CD4-positive, alpha-beta memory T cell (primary cell): ENCODE data around the gene MPRIP. TPM values are rescaled to one million over a fixed set of nuclear protein-coding genes. Genes with fewer than 3 reads are reported as not detected.
A peak's percentile ranks its signal among the peaks of the same experiment; 100 is the strongest.
"Not testable (repeated sequence)": the region's sequence is repeated elsewhere in the genome, so short reads cannot be mapped to it uniquely, and the experiment has no call there.

Experiments used
- CTCF ChIA-PET: fragments of 350-600 bp; sonication (Branson Sonifier 250); formaldehyde crosslinking; loops from one replicate; lab custom pipeline; 2021; ENCODE audit warnings: inconsistent platforms; ENCODE audit not compliant: partially characterized antibody; lab: Charles Lee
- POLR2A ChIA-PET: fragments of 350-600 bp; sonication (Branson Sonifier 250); formaldehyde crosslinking; loops from one replicate; lab custom pipeline; 2021; ENCODE audit not compliant: partially characterized antibody; lab: Charles Lee
- DNase-seq, 5 donors: peaks; one replicate each; pipeline versions ENCODE4 v3.0.0 to v3.0.0-alpha.2; 2020 to 2022; ENCODE audit warnings: mixed read lengths in 1 of 5
- H3K27ac ChIP-seq: one replicate; pipeline ENCODE4 v1.7.0; 2013; ENCODE audit warnings: low read depth, low read length
- H3K27me3 ChIP-seq: 2 replicates; pipeline ENCODE4 v1.7.0; 2013; ENCODE audit warnings: mild to moderate bottlenecking, low read length, moderate library complexity; ENCODE audit not compliant: insufficient read depth
- H3K36me3 ChIP-seq: 2 replicates; pipeline ENCODE4 v1.7.0; 2013; ENCODE audit warnings: mild to moderate bottlenecking, low read length, moderate library complexity; ENCODE audit not compliant: insufficient read depth
- H3K4me1 ChIP-seq: 2 replicates; pipeline ENCODE4 v1.7.0; 2013; ENCODE audit warnings: mild to moderate bottlenecking, low read length, moderate library complexity; ENCODE audit not compliant: insufficient read depth
- H3K4me3 ChIP-seq, 2 donors: one replicate each; pipeline ENCODE4 v1.7.0; 2013; ENCODE audit warnings: low read length in 2 of 2, mild to moderate bottlenecking in 1 of 2
- H3K9me3 ChIP-seq, 2 donors: one replicate each; pipeline ENCODE4 v1.7.0; 2013; ENCODE audit warnings: low read length in 2 of 2, control low read depth in 1 of 2; ENCODE audit not compliant: control insufficient read depth in 1 of 2
- H3K27ac Mint-ChIP-seq, 7 donors: one replicate each; pipeline ENCODE4 v1.8.0; 2020 to 2021; ENCODE audit warnings: mixed read lengths in 7 of 7, mild to moderate bottlenecking in 6 of 7, inconsistent platforms in 3 of 7, moderate library complexity in 3 of 7
- H3K27me3 Mint-ChIP-seq, 2 donors: one replicate each; pipeline ENCODE4 v1.8.0; 2020 to 2021; ENCODE audit warnings: mixed read lengths in 2 of 2
- H3K36me3 Mint-ChIP-seq, 2 donors: one replicate each; pipeline ENCODE4 v1.8.0; 2020 to 2021; ENCODE audit warnings: mixed read lengths in 2 of 2, inconsistent platforms in 1 of 2, mild to moderate bottlenecking in 1 of 2
- H3K4me1 Mint-ChIP-seq, 4 donors: one replicate each; pipeline ENCODE4 v1.8.0; 2020 to 2021; ENCODE audit warnings: mixed read lengths in 4 of 4, mild to moderate bottlenecking in 1 of 4
- H3K4me3 Mint-ChIP-seq, 8 donors: one replicate each; pipeline ENCODE4 v1.8.0; 2020 to 2021; ENCODE audit warnings: mixed read lengths in 8 of 8, mild to moderate bottlenecking in 7 of 8, moderate library complexity in 6 of 8, inconsistent platforms in 3 of 8
- H3K9me3 Mint-ChIP-seq, 8 donors: one replicate each; pipeline ENCODE4 v1.8.0; 2020 to 2021; ENCODE audit warnings: mixed read lengths in 8 of 8, mild to moderate bottlenecking in 5 of 8, inconsistent platforms in 3 of 8, moderate library complexity in 1 of 8
- intact Hi-C: fragments of 100-400 bp; cut with micrococcal nuclease; formaldehyde crosslinking; loops from one replicate; pipeline ENCODE4 v1.15.1; 2023
- polyA plus RNA-seq, 2 donors: library from polyadenylated mRNA; unstranded; fragments of 300-500 nt; fragmentation: Illumina TruSeq; gene quantifications; one replicate each; pipeline ENCODE4 v1.2.3, GENCODE V29; 2021
- total RNA-seq, 2 experiments: library from RNA; stranded (reverse); gene quantifications; one replicate each; pipeline ENCODE4 v1.2.3, GENCODE V29; 2021

The MPRIP gene
- total and polyA plus RNA-seq, 4 experiments from 2014 or later: 48.4 to 255 (median 152) TPM

DNA sequence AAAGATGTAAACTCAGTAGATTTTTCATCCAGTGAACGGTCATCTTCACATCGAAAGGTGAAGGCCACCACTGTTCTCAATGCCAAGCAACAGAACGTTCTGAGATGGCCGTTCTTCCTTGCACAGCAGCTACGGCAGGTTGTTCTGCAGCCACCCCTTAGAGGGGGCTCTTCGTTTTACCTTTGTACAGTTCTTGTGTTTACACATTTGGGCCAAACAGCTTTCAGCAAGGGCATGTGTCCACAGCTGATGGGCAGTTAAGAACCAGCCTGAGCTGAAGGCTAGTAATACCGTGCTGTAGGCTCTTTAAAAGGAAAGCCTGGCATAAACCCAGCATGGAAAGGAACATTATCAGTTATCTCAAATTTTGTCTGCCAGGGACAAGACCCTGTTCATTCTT is 147.9 kb downstream of the MPRIP start:
- no peak overlapping the region for H3K4me3 ChIP-seq
- intact Hi-C loops: no loop called here
- ChIA-PET CTCF (interaction anchor here (1.0 kb wide), 1 partner anchor 30 kb away, joined by 3 read pairs; no protein-coding TSS in a partner anchor), POLR2A (interaction anchor here (1.3 to 1.4 kb wide), 2 partner anchors 8 kb away, joined by 3 to 8 read pairs; no protein-coding TSS in a partner anchor)
- peaks cover 15 to 44% (median 19%) of the 10 kb centered on the region in 4 donors for H3K4me1 Mint-ChIP-seq
- H3K27ac Mint-ChIP-seq: peak overlapping the region in 3 of 7 donors; percentile 31 to 52 (median 32)
- peaks cover 15 to 38% of the 10 kb centered on the region in 2 donors for H3K36me3 Mint-ChIP-seq
- H3K4me3 Mint-ChIP-seq: no peak overlapping the region
- H3K36me3 ChIP-seq: peaks cover 8% of the 10 kb centered on the region
- no peak overlapping the region for H3K27ac ChIP-seq
- H3K27me3 ChIP-seq: no peaks in the 10 kb centered on the region
- no peaks in the 10 kb centered on the region for H3K9me3 ChIP-seq
- no peak for DNase-seq
- H3K9me3 Mint-ChIP-seq: no peaks in the 10 kb centered on the region
- no peaks in the 10 kb centered on the region for H3K27me3 Mint-ChIP-seq
- peaks cover 25% of the 10 kb centered on the region for H3K4me1 ChIP-seq

DNA sequence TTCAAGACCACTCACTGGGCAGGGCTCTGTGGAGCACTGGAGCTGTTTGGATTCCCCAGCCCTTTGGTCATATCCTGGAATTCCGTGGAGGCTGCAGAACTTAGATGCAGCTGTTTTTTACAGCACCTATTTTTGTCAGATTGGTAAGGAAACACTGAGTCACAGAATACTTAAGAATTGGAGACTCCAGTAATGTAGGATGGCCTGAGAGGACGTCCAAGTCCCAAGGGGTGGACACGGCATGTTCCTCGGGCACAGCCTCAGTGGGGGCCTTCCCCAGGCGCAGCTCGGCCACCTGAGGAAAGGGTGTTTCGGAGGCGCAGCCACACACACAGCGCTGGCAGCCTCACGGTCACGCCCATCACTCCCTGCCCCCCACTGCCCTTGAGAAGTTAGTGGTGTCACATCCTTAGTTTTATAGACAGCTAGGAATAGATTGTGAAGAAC is 149.1 kb downstream of the MPRIP start:
- H3K36me3 ChIP-seq: peaks cover 8% of the 10 kb centered on the region
- H3K4me1 ChIP-seq: peaks cover 13% of the 10 kb centered on the region
- H3K27ac ChIP-seq: no peak overlapping the region
- Mint-ChIP-seq H3K36me3 (peaks cover 7 to 27% of the 10 kb centered on the region in 2 donors), H3K4me1 (peaks cover 6 to 32% (median 8%) of the 10 kb centered on the region in 4 donors), H3K27me3 (no peaks in the 10 kb centered on the region), H3K27ac (peak overlapping the region in 4 of 7 donors; percentile 19 to 47 (median 30)), H3K9me3 (no peaks in the 10 kb centered on the region), H3K4me3 (no peak overlapping the region)
- no peaks in the 10 kb centered on the region for H3K27me3 ChIP-seq
- CTCF ChIA-PET: interaction anchor here (1.0 to 1.5 kb wide), 4 partner anchors 9 to 31 kb away, joined by 3 to 4 read pairs (median 3); no protein-coding TSS in a partner anchor
- intact Hi-C loops: no loop called here
- DNase-seq: no peak
- H3K9me3 ChIP-seq: no peaks in the 10 kb centered on the region
- H3K4me3 ChIP-seq: no peak overlapping the region
- POLR2A ChIA-PET: interaction anchor here (1.4 to 2.1 kb wide), 2 partner anchors 10 to 14 kb away, joined by 5 to 15 read pairs; partner anchors contain the start of gene PLD6

DNA sequence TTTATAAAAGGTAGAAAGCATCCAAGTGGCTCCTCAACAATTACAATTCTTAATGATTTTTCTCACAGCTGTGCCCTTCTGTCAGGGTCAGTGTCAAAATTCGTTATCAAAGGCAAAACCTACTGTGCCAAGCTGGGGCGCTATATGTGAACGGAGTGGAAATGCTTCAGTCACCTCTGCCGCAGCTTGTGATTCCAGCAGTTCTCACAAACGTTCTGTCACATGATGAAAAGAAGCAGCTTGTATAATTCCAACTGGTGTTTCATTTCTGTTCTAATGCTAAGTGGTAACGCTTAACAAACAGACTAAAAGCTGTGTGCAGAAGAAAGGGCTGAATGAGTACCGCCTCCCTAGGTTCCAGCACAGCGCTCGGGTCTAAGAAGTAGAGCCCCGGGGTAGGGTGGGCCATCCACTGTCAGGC is 149.7 kb downstream of the MPRIP start:
- H3K27ac Mint-ChIP-seq: peak overlapping the region in 4 of 7 donors; percentile 12 to 47 (median 28)
- no peak for DNase-seq
- H3K36me3 Mint-ChIP-seq: peaks cover 7 to 26% of the 10 kb centered on the region in 2 donors
- CTCF ChIA-PET: interaction anchor here (1.3 to 1.5 kb wide), 3 partner anchors 9 to 27 kb away, joined by 3 to 4 read pairs (median 3); no protein-coding TSS in a partner anchor
- intact Hi-C loops: no loop called here
- H3K4me1 Mint-ChIP-seq: peaks cover 4 to 30% (median 6%) of the 10 kb centered on the region in 4 donors
- Histone ChIP-seq H3K36me3 (peaks cover 8% of the 10 kb centered on the region), H3K27ac (no peak overlapping the region), H3K27me3 (no peaks in the 10 kb centered on the region), H3K9me3 (no peaks in the 10 kb centered on the region), H3K4me1 (peaks cover 7% of the 10 kb centered on the region), H3K4me3 (no peak overlapping the region)
- no peaks in the 10 kb centered on the region for H3K27me3 Mint-ChIP-seq
- no peak overlapping the region for H3K4me3 Mint-ChIP-seq
- POLR2A ChIA-PET: interaction anchor here (0.5 to 2.1 kb wide), 3 partner anchors 11 to 52 kb away, joined by 3 to 15 read pairs (median 5); partner anchors contain the start of gene PLD6
- no peaks in the 10 kb centered on the region for H3K9me3 Mint-ChIP-seq

DNA sequence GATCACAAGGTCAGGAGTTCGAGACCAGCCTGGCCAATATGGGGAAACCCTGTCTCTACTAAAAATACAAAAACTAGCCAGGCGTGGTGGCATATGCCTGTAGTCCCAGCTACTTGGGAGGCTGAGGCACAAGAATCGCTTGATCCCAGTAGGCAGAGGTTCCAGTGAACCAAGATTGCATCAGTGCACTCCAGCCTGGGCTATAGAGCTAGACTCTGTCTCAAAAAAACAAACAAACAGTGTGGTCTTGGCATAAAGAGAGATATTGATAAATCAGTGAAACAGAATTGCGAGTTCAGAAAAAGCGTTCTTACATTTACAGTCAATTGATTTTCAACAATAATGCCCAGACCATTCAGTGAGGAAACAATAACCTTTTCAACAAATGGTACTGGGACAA is 153.2 kb downstream of the MPRIP start:
- H3K9me3 ChIP-seq, H3K4me3 ChIP-seq, DNase-seq, H3K27me3 ChIP-seq, CTCF ChIA-PET, H3K36me3 ChIP-seq, H3K27ac ChIP-seq, H3K4me1 ChIP-seq, H3K36me3 Mint-ChIP-seq, H3K9me3 Mint-ChIP-seq, H3K4me3 Mint-ChIP-seq, intact Hi-C loops, H3K27me3 Mint-ChIP-seq: not testable (repeated sequence)
- POLR2A ChIA-PET: interaction anchor here (1.4 to 2.2 kb wide), 3 partner anchors 9 to 28 kb away, joined by 3 to 9 read pairs (median 4); partner anchors contain the start of gene PLD6
- H3K4me1 Mint-ChIP-seq: peaks cover 6 to 24% (median 9%) of the 10 kb centered on the region in 4 donors
- H3K27ac Mint-ChIP-seq: peak overlapping the region in 1 of 7 donors; percentile 27

DNA sequence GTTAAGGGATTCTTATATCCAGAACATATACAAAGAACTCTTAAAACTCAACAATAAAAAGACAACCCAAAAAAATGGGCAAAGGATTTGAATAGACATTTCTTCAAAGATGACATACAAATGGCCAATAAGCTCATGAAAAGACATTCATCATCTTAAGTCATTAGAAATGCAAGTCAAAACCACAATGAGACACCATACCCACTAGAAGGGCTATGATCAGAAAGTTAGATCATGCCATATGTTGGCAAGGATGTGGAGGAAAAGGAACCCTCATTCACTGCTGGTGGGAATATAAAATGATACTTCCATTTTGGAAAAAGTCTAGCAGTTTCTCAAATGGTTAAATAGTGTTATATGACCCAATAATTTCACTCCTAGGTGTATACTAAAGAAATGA is 154.5 kb downstream of the MPRIP start:
- no peaks in the 10 kb centered on the region for H3K9me3 ChIP-seq
- ChIA-PET POLR2A (interaction anchor here (0.8 to 2.2 kb wide), 4 partner anchors 9 to 30 kb away, joined by 3 to 9 read pairs (median 4); partner anchors contain the start of gene PLD6), CTCF (no interaction called here)
- no peak for DNase-seq
- no peak overlapping the region for H3K4me3 Mint-ChIP-seq
- peaks cover 10 to 12% of the 10 kb centered on the region in 2 donors for H3K36me3 Mint-ChIP-seq
- no peaks in the 10 kb centered on the region for H3K27me3 ChIP-seq
- H3K27ac ChIP-seq: no peak overlapping the region
- peaks cover 5% of the 10 kb centered on the region for H3K36me3 ChIP-seq
- H3K4me1 Mint-ChIP-seq: peaks cover 6 to 18% (median 10%) of the 10 kb centered on the region in 4 donors
- no peaks in the 10 kb centered on the region for H3K9me3 Mint-ChIP-seq
- no peak overlapping the region for H3K4me3 ChIP-seq
- peak overlapping the region in 2 of 7 donors; percentile 59 to 83 for H3K27ac Mint-ChIP-seq
- no peaks in the 10 kb centered on the region for H3K4me1 ChIP-seq
- H3K27me3 Mint-ChIP-seq: no peaks in the 10 kb centered on the region
- intact Hi-C loops: no loop called here

DNA sequence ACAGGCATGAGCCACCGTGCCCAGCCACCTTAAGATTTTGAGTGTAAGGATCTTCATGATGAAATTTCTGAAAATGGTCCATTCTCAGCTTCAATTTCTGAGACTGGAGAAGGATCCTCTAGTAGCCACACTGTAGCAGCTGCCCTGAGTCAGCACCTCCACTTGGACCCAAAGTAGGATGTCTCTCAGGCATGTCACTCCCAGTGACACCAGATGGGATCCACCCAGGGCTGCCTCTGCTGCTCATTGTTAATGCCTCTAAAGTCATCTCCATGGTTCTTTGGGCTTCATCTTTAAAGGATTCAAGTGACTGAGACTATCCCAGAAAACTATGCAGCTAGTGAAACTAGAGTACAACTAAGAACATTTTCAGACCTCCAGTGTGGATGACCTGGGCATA is 156.0 kb downstream of the MPRIP start:
- no peaks in the 10 kb centered on the region for H3K27me3 ChIP-seq
- H3K27ac ChIP-seq: no peak overlapping the region
- Mint-ChIP-seq H3K27me3 (no peaks in the 10 kb centered on the region), H3K36me3 (peaks cover 20 to 22% of the 10 kb centered on the region in 2 donors), H3K4me1 (peaks cover 6 to 28% (median 12%) of the 10 kb centered on the region in 4 donors), H3K27ac (no peak overlapping the region), H3K9me3 (no peaks in the 10 kb centered on the region), H3K4me3 (no peak overlapping the region)
- no peak overlapping the region for H3K4me3 ChIP-seq
- no peaks in the 10 kb centered on the region for H3K9me3 ChIP-seq
- H3K4me1 ChIP-seq: peaks cover 2% of the 10 kb centered on the region
- CTCF ChIA-PET: no interaction called here
- POLR2A ChIA-PET: interaction anchor here (0.9 to 1.2 kb wide), 2 partner anchors 9 to 18 kb away, joined by 3 to 4 read pairs; no protein-coding TSS in a partner anchor
- no peak for DNase-seq
- intact Hi-C loops: no loop called here
- H3K36me3 ChIP-seq: peaks cover 15% of the 10 kb centered on the region

DNA sequence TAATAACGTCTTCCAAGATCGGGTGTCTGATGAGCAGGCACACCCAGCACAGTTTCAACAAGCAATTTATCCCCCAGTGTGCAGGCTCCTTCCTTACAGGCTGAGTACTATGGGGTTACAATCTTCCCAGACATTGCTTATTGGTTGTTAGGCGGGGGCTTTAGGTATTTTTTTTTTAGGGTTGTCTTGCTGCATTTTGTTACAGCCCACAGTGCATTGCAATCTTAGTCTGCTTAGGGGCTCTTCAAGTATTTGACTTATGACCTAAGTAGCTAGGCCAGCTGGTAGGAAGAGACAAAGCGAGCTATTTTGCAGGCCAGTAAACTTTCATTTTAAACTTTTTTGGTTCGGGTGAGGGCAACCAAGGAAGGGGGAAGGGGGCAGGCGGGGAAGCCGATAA is 158.1 kb downstream of the MPRIP start:
- peak overlapping the region in 1 of 7 donors; percentile 31 for H3K27ac Mint-ChIP-seq
- intact Hi-C loops: no loop called here

More for the DNA sequence above, 158.1 kb downstream of the MPRIP start:
- Mint-ChIP-seq H3K27me3 (no peaks in the 10 kb centered on the region), H3K36me3 (peaks cover 25 to 26% of the 10 kb centered on the region in 2 donors), H3K4me3 (no peak overlapping the region), H3K9me3 (no peaks in the 10 kb centered on the region), H3K4me1 (peaks cover 22 to 49% (median 29%) of the 10 kb centered on the region in 4 donors)
- Histone ChIP-seq H3K36me3 (peaks cover 18% of the 10 kb centered on the region), H3K27ac (no peak overlapping the region), H3K27me3 (no peaks in the 10 kb centered on the region), H3K4me1 (peaks cover 22% of the 10 kb centered on the region), H3K9me3 (no peaks in the 10 kb centered on the region), H3K4me3 (no peak overlapping the region)
- ChIA-PET CTCF (interaction anchor here (0.9 to 1.7 kb wide), 3 partner anchors 8 to 113 kb away, joined by 3 to 4 read pairs (median 4); no protein-coding TSS in a partner anchor), POLR2A (interaction anchor here (1.3 to 1.5 kb wide), 3 partner anchors 14 to 159 kb away, joined by 4 read pairs; no protein-coding TSS in a partner anchor)
- DNase-seq: no peak
